Adrenal gland (tissue), 12 donors: ENCODE results near the gene GLB1L2. TPM values are rescaled to one million over a fixed set of nuclear protein-coding genes. Genes with fewer than 3 reads are reported as not detected.

Experiments
- DNase-seq, 7 donors: peaks; one replicate each; pipeline ENCODE4 v3.0.0-alpha.2; 2019 to 2020
- H3K27ac ChIP-seq, 5 donors: fragments of 200-600 bp; sonication (generic) in 4 of 5; 1 replicate in 3 of 5; 2 replicates in 2 of 5; pipeline versions ENCODE4 v1.5.1 to v1.8.0; 2016 to 2020; ENCODE audit warnings: mild to moderate bottlenecking in 1 of 5
- H3K27me3 ChIP-seq: fragments of 200-600 bp; 2 replicates; pipeline ENCODE4 v1.8.0; 2021
- H3K36me3 ChIP-seq, 2 donors: fragments of 200-600 bp; replicated peaks in 1 of 2; 1 replicate in 1 of 2; 2 replicates in 1 of 2; pipeline versions ENCODE4 v1.5.1 to v1.8.0; 2018 to 2022
- H3K4me1 ChIP-seq, 2 donors: fragments of 200-600 bp; replicated peaks in 1 of 2; 1 replicate in 1 of 2; 2 replicates in 1 of 2; pipeline versions ENCODE4 v1.5.1 to v1.8.0; 2018 to 2021
- H3K4me3 ChIP-seq, 4 donors: fragments of 200-600 bp; sonication (generic) in 3 of 4; one replicate each; pipeline ENCODE4 v1.5.1; 2016 to 2018
- H3K9me3 ChIP-seq, 3 donors: fragments of 200-600 bp; sonication (generic) in 1 of 3; replicated peaks in 1 of 3; 1 replicate in 2 of 3; 2 replicates in 1 of 3; pipeline versions ENCODE4 v1.5.1 to v1.8.0; 2016 to 2021
- POLR2A ChIP-seq, 2 donors: fragments of 450-650 bp; IDR thresholded peaks; one replicate each; pipeline ENCODE4 v1.6.1; 2017; ENCODE audit warnings: antibody characterized with exemption in 2 of 2, mild to moderate bottlenecking in 2 of 2, moderate library complexity in 1 of 2
- WGBS, 4 donors: extraction: QIAGEN DNeasy Blood & Tissue Kit in 2 of 4; methylation state at CpG; one replicate each; pipeline versions ENCODE4 v1.1.5 to v1.1.7; 2013 to 2017; 5-methylcytosine and 5-hydroxymethylcytosine counted together
- intact Hi-C, 2 donors: fragments of 100-400 bp; cut with DNase I; formaldehyde crosslinking; loops; one replicate each; pipeline versions ENCODE4 v1.14.1 to v1.15.0; 2022 to 2023
- polyA plus RNA-seq, 3 donors: library from polyadenylated mRNA; stranded (reverse); fragments of 200-250 nt in 2 of 3; fragments of 350-450 nt in 1 of 3; fragmentation: Illumina TruSeq in 1 of 3; extraction: RNeasy Lipid Tissue Mini Kit (QIAGEN cat#74804) in 1 of 3; gene quantifications; one replicate each; pipeline ENCODE4 v1.2.3, GENCODE V29; 2013 to 2014
- total RNA-seq, 9 donors: library from RNA; depleted of rRNA in 4 of 9; stranded (reverse); fragments of >200 nt in 4 of 9; fragments of 120-200 nt in 1 of 9; fragmentation: NEBNext Ultra II Directional in 1 of 9; extraction: Animal tissue kit (Norgen Biotek cat#: 25700) in 1 of 9; gene quantifications; one replicate each; pipeline versions ENCODE4 v1.1.0 to v1.2.4, GENCODE V29; 2013 to 2023
- TF ChIP-seq, protein P1 (sequence below), 6 experiments: fragments of 450-650 bp in 4 of 6; fragments of 200-600 bp in 2 of 6; sonication (generic) in 1 of 6; IDR thresholded peaks; 1 replicate in 5 of 6; 2 replicates in 1 of 6; pipeline versions ENCODE4 v1.5.1 to v1.8.0; 2016 to 2021; ENCODE audit warnings: antibody characterized with exemption in 6 of 6, mild to moderate bottlenecking in 2 of 6, moderate library complexity in 1 of 6
- donor health status: healthy with polysubstance abuse.
- donor health status: Bipolar disorder and iron deficiency.
- donor health status: DM: yes; HTN: yes; CAD: no.
- donor health status: DM: no; HTN: no; CAD: no.
- donor health status: DM: no; HTN: no; CAD: no.
- donor health status: DM: yes; HTN: yes; CAD: no.

The GLB1L2 gene
- total and polyA plus RNA-seq, 12 donors, result 0.66 to 8.1 (median 2.6) TPM

DNA sequence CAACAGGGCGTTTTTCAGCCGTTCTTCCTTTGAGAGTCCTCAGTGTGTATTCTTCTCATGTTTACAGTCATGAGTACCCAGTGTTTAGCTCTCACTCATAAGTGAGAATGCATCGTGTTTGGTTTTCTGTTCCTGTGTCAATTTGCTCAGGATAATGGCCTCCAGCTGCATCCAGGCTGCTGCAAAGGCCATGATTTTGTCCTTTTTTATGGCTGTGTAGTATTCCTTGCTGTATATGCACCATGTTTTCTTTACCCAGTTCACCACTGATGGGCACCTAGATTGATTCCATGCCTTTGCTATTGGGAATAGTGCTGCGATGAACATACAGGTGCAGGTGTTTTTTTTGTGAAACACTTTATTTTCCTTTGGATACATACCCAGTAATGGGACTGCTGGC is 56.8 kb downstream of the GLB1L2 start:
- Histone ChIP-seq H3K9me3 (no peaks in the 10 kb centered on the region), H3K27ac (no peak overlapping the region)
- 77 to 88% (median 84%) methylated on average over 4 of the region's 4 CpGs for WGBS, 4 donors

DNA sequence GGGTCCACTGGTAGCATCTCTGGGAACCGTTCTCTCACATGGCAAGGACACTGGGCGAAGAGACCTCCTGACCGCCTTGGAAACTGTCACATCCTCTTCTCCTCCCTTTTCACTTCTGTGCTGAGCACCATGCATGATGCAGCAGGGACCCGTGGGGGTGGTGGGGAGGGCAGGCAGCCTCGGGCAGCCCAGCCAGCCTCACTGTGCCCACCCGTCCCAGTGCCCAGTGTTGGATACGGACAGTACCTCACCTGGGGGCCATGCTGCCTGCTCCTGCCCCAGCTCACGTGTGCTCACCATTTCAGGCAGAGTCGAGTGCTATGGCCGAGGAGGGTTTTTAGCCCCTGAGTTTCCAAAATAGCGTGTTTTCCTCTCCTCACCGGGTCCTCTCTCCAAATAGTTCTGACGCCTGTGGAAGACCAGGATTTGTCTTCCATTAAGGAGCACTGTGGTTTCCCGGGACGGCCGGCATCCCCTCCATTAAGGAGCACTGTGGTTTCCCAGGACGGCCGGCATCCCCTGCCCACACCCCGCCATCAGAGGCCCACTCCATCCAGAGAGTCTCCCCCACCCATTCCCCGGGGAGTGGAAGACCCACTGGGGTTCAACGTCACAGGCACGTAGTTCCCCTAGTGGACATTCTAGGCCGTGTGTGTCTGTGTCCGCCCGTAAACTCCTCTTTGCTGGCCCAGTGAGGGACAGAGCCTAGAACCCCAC is 57.8 kb downstream of the GLB1L2 start:
- TF ChIP-seq, protein P1, sequence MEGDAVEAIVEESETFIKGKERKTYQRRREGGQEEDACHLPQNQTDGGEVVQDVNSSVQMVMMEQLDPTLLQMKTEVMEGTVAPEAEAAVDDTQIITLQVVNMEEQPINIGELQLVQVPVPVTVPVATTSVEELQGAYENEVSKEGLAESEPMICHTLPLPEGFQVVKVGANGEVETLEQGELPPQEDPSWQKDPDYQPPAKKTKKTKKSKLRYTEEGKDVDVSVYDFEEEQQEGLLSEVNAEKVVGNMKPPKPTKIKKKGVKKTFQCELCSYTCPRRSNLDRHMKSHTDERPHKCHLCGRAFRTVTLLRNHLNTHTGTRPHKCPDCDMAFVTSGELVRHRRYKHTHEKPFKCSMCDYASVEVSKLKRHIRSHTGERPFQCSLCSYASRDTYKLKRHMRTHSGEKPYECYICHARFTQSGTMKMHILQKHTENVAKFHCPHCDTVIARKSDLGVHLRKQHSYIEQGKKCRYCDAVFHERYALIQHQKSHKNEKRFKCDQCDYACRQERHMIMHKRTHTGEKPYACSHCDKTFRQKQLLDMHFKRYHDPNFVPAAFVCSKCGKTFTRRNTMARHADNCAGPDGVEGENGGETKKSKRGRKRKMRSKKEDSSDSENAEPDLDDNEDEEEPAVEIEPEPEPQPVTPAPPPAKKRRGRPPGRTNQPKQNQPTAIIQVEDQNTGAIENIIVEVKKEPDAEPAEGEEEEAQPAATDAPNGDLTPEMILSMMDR (IDR thresholded peaks at IDR 0.05), result no peak
- no peak for TF ChIP-seq POLR2A (IDR thresholded peaks at IDR 0.05)
- intact Hi-C loops, result no loop called here
- Histone ChIP-seq H3K9me3 (no peaks in the 10 kb centered on the region), H3K27ac (no peak overlapping the region), H3K4me3 (no peak overlapping the region), H3K27me3 (no peaks in the 10 kb centered on the region), H3K4me1 (no peaks in the 10 kb centered on the region), H3K36me3 (no peaks in the 10 kb centered on the region)
- DNase-seq, result no peak
- 83 to 86% (median 85%) methylated on average over 11 to 25 of the region's 25 CpGs for WGBS, 4 donors

More for the DNA sequence above, 56.8 kb downstream of the GLB1L2 start:
- no peak for TF ChIP-seq POLR2A (IDR thresholded peaks at IDR 0.05)
- TF ChIP-seq, protein P1 (IDR thresholded peaks at IDR 0.05), result no peak
- no peak overlapping the region for H3K4me3 ChIP-seq
- DNase-seq, result no peak
- H3K27me3 ChIP-seq, result no peaks in the 10 kb centered on the region
- intact Hi-C loops, result no loop called here
- no peaks in the 10 kb centered on the region for H3K36me3 ChIP-seq
- no peaks in the 10 kb centered on the region for H3K4me1 ChIP-seq

DNA sequence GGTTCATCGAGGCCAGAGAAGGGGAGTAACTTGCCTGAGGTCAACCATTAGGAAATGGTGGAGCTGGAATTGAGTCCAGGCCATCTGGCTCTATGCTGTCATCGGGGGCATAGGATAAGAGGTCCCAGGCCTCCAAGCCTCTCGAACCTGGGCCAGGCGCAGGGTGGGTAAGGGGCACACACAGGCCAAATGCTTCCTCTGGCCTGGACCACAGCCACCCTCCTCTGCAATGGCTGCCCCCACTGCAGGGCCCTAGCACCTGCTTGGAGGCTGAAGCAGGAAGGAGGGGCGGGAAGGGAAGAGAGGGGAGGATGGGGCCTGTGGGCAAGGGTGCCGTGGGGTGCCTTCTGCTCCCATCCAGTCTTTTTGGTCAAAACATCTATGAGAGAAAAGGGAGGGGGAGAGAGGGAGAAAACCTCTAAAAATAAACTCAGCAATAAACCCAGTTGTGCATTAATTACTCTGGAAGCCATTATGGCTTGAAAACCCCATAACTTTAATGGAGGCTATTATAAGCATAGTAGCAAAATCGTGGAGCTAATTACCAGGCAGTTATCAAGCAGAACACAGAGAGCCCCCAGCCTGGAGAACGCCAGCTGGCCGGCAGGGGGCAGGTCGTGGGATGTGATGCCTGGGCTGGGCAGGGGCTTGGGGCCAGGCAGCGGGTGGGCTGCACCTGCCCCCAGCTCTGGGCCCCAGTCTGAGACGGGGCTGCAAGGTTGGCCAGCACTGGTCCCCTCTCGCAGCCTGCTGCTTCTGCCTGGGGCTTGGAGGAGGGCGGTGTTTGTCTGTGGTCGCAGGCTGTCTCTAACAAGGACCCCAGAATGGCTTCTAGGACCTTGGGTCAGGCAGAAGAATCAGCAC is 59.1 kb downstream of the GLB1L2 start:
- Histone ChIP-seq H3K4me1 (no peaks in the 10 kb centered on the region), H3K36me3 (no peaks in the 10 kb centered on the region), H3K27ac (no peak overlapping the region), H3K9me3 (no peaks in the 10 kb centered on the region), H3K4me3 (no peak overlapping the region), H3K27me3 (no peaks in the 10 kb centered on the region)
- DNase-seq, result no peak
- no peak for TF ChIP-seq POLR2A (IDR thresholded peaks at IDR 0.05)
- TF ChIP-seq, protein P1 (IDR thresholded peaks at IDR 0.05), result no peak
- intact Hi-C loops, result no loop called here
- WGBS, 4 donors, result 70 to 81% (median 76%) methylated on average over 11 to 15 of the region's 15 CpGs

DNA sequence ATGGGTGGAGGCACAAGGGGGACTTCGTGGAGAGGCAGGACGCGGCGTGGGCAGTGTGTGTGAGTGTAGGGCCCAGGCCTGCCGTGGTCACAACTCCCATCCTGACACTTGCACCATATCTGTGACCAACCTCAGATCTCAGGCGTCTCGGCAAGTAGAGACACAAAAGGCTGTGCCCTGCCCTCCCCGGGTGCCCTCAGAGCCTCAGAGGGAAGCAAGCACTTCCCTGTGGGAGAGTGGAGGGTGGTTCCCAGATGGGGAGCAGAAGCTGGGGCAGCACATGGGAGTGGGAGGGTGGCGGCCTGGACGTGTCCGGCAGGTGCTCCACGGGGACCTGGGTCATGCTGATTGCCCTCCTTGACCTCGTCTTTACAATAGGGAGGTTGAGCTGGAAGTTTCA is 59.9 kb downstream of the GLB1L2 start:
- no peak for TF ChIP-seq POLR2A (IDR thresholded peaks at IDR 0.05)
- TF ChIP-seq, protein P1 (IDR thresholded peaks at IDR 0.05), result no peak
- intact Hi-C loops, result no loop called here
- H3K27me3 ChIP-seq, result no peaks in the 10 kb centered on the region
- H3K4me1 ChIP-seq, result no peaks in the 10 kb centered on the region
- WGBS, 4 donors, result 80 to 89% (median 84%) methylated on average over 11 to 13 of the region's 13 CpGs
- H3K4me3 ChIP-seq, result no peak overlapping the region
- no peak for DNase-seq
- no peak overlapping the region for H3K27ac ChIP-seq
- no peaks in the 10 kb centered on the region for H3K36me3 ChIP-seq
- H3K9me3 ChIP-seq, result no peaks in the 10 kb centered on the region
